HEK293 (cell line): ENCODE results near the gene UCHL1.

Source experiments
- KLF10 ChIP-seq: fragments of 450-650 bp; IDR thresholded peaks from 2 replicates; pipeline ENCODE4 v1.5.1; 2018; ENCODE audit warnings: missing biosample characterization, mild to moderate bottlenecking, missing genetic modification characterization
- KLF17 ChIP-seq: fragments of 450-650 bp; formaldehyde crosslinking; IDR thresholded peaks from 2 replicates; pipeline ENCODE4 v1.5.1; 2016; ENCODE audit warnings: missing biosample characterization, missing genetic modification characterization
- KLF9 ChIP-seq: fragments of 450-650 bp; formaldehyde crosslinking; IDR thresholded peaks from 2 replicates; pipeline ENCODE4 v1.5.1; 2016; ENCODE audit warnings: missing biosample characterization, missing genetic modification characterization, low read depth
- MYNN ChIP-seq: fragments of 450-650 bp; formaldehyde crosslinking; IDR thresholded peaks from 2 replicates; pipeline ENCODE4 v1.5.1; 2016; ENCODE audit warnings: missing biosample characterization, missing genetic modification characterization, borderline replicate concordance
- RBAK ChIP-seq: fragments of 450-650 bp; formaldehyde crosslinking; IDR thresholded peaks from 2 replicates; pipeline ENCODE4 v1.5.1; 2016; ENCODE audit warnings: missing biosample characterization, missing genetic modification characterization
- SCRT2 ChIP-seq: fragments of 450-650 bp; formaldehyde crosslinking; IDR thresholded peaks from 2 replicates; pipeline ENCODE4 v1.5.1; 2016; ENCODE audit warnings: missing biosample characterization, missing genetic modification characterization
- SP7 ChIP-seq: fragments of 450-650 bp; formaldehyde crosslinking; IDR thresholded peaks from 2 replicates; pipeline ENCODE4 v1.5.1; 2016; ENCODE audit warnings: missing biosample characterization, missing genetic modification characterization
- ZBTB11 ChIP-seq: fragments of 450-650 bp; formaldehyde crosslinking; conservative IDR thresholded peaks from 2 replicates; pipeline ENCODE4 v1.5.1; 2016; ENCODE audit warnings: low read depth, missing biosample characterization, missing genetic modification characterization
- ZBTB48 ChIP-seq: fragments of 450-650 bp; formaldehyde crosslinking; IDR thresholded peaks from 2 replicates; pipeline ENCODE4 v1.5.1; 2016; ENCODE audit warnings: missing biosample characterization, missing genetic modification characterization
- ZBTB8A ChIP-seq: fragments of 450-650 bp; formaldehyde crosslinking; IDR thresholded peaks from 2 replicates; pipeline ENCODE4 v1.5.1; 2016; ENCODE audit warnings: missing biosample characterization, missing genetic modification characterization
- ZEB2 ChIP-seq: fragments of 450-650 bp; formaldehyde crosslinking; IDR thresholded peaks from 2 replicates; pipeline ENCODE4 v1.5.1; 2016; ENCODE audit warnings: missing biosample characterization, missing genetic modification characterization
- ZFP3 ChIP-seq: fragments of 450-650 bp; formaldehyde crosslinking; IDR thresholded peaks from 2 replicates; pipeline ENCODE4 v1.5.1; 2016; ENCODE audit warnings: low read depth, missing biosample characterization, missing genetic modification characterization
- ZNF138 ChIP-seq: fragments of 450-650 bp; formaldehyde crosslinking; IDR thresholded peaks from 2 replicates; pipeline ENCODE4 v1.5.1; 2016; ENCODE audit warnings: missing biosample characterization, missing genetic modification characterization, borderline replicate concordance
- ZNF2 ChIP-seq: fragments of 450-650 bp; formaldehyde crosslinking; IDR thresholded peaks from 2 replicates; pipeline ENCODE4 v1.5.1; 2016; ENCODE audit warnings: missing biosample characterization, missing genetic modification characterization
- ZNF24 ChIP-seq: fragments of 450-650 bp; formaldehyde crosslinking; IDR thresholded peaks from 2 replicates; pipeline ENCODE4 v1.5.1; 2016; ENCODE audit warnings: missing biosample characterization, missing genetic modification characterization
- ZNF302 ChIP-seq: fragments of 450-650 bp; formaldehyde crosslinking; IDR thresholded peaks from 2 replicates; pipeline ENCODE4 v1.5.1; 2016; ENCODE audit warnings: missing biosample characterization, missing genetic modification characterization, low read depth
- ZNF341 ChIP-seq: fragments of 450-650 bp; formaldehyde crosslinking; IDR thresholded peaks from 2 replicates; pipeline ENCODE4; 2016; ENCODE audit warnings: low read depth, missing biosample characterization, missing genetic modification characterization
- ZNF394 ChIP-seq: fragments of 450-650 bp; formaldehyde crosslinking; IDR thresholded peaks from 2 replicates; pipeline ENCODE4 v1.5.1; 2016; ENCODE audit warnings: missing biosample characterization, missing genetic modification characterization, mild to moderate bottlenecking, moderate library complexity, borderline replicate concordance
- ZNF449 ChIP-seq: fragments of 450-650 bp; formaldehyde crosslinking; IDR thresholded peaks from 2 replicates; pipeline ENCODE4 v1.5.1; 2017; ENCODE audit warnings: missing biosample characterization, mild to moderate bottlenecking, missing genetic modification characterization, moderate library complexity
- ZNF488 ChIP-seq: fragments of 450-650 bp; formaldehyde crosslinking; IDR thresholded peaks from 2 replicates; pipeline ENCODE4 v1.5.1; 2016; ENCODE audit warnings: missing biosample characterization, missing genetic modification characterization
- ZNF561 ChIP-seq: fragments of 450-650 bp; IDR thresholded peaks from 2 replicates; pipeline ENCODE4 v1.5.1; 2018; ENCODE audit warnings: missing biosample characterization, missing genetic modification characterization, borderline replicate concordance
- ZNF571 ChIP-seq: fragments of 450-650 bp; formaldehyde crosslinking; IDR thresholded peaks from 2 replicates; pipeline ENCODE4 v1.5.0; 2017; ENCODE audit warnings: missing biosample characterization, missing genetic modification characterization
- ZNF660 ChIP-seq: fragments of 450-650 bp; IDR thresholded peaks from 2 replicates; pipeline ENCODE4 v1.5.1; 2018; ENCODE audit warnings: missing biosample characterization, mild to moderate bottlenecking, missing genetic modification characterization
- ZNF692 ChIP-seq: fragments of 450-650 bp; formaldehyde crosslinking; IDR thresholded peaks from 2 replicates; pipeline ENCODE4 v1.5.1; 2016; ENCODE audit warnings: missing biosample characterization, missing genetic modification characterization
- TF ChIP-seq, protein P1 (sequence below): fragments of 450-650 bp; formaldehyde crosslinking; IDR thresholded peaks from 2 replicates; pipeline ENCODE4 v1.5.1; 2016; ENCODE audit warnings: missing biosample characterization, missing genetic modification characterization
- TF ChIP-seq, protein P2 (sequence below): fragments of 450-650 bp; formaldehyde crosslinking; IDR thresholded peaks from 2 replicates; pipeline ENCODE4 v1.5.1; 2016; ENCODE audit warnings: missing biosample characterization, missing genetic modification characterization, low read depth

The UCHL1 gene

DNA sequence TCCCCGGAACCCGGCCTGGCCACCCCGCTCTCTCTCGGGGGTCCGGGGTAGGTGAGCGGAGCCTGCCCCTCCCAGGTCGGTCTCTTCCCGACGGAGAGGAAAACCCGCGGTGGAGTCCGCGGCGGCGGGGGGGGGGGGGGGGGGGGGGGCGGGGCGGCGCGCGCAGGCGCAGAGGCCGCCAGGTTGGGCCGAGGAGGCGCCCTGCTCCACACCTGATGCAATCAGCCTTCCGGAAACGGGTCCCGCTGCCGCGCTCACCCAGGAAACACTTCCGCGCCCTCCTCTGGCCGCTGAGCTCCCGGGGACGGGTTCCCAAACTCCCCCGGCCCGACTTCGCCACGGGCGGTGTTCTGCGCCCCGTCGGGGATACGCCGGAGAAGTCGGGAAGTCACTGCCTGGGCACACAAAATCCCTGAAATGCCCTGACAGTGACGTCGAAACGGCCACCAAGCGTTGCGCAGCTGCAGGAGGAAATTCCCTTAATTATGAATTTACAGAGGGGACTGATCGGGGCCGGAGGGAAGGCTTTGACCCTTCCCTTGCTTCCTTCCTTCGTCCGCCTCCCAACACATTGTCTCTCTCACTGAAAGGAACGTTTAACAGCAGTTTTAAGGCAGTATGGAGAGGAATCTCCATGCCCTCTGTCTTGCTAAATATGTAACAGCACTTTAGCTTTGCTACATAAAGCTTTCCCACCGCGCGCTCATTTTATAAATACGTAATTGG is 40.3 kb upstream of the UCHL1 start (continued):
- no peak for TF ChIP-seq MYNN (tag by site-specific recombination)
- TF ChIP-seq, protein P1, sequence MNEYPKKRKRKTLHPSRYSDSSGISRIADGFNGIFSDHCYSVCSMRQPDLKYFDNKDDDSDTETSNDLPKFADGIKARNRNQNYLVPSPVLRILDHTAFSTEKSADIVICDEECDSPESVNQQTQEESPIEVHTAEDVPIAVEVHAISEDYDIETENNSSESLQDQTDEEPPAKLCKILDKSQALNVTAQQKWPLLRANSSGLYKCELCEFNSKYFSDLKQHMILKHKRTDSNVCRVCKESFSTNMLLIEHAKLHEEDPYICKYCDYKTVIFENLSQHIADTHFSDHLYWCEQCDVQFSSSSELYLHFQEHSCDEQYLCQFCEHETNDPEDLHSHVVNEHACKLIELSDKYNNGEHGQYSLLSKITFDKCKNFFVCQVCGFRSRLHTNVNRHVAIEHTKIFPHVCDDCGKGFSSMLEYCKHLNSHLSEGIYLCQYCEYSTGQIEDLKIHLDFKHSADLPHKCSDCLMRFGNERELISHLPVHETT (tag by site-specific recombination), result no peak
- peak; percentile 21; the same call in 1 of the 2 replicates for TF ChIP-seq ZNF394 (tag by site-specific recombination)
- TF ChIP-seq ZNF571, result no peak
- no peak for TF ChIP-seq ZNF302 (tag by site-specific recombination)
- TF ChIP-seq ZNF24 (tag by site-specific recombination), result no peak
- TF ChIP-seq ZNF561 (tag by site-specific recombination), result peak; percentile 94
- TF ChIP-seq, protein P2, sequence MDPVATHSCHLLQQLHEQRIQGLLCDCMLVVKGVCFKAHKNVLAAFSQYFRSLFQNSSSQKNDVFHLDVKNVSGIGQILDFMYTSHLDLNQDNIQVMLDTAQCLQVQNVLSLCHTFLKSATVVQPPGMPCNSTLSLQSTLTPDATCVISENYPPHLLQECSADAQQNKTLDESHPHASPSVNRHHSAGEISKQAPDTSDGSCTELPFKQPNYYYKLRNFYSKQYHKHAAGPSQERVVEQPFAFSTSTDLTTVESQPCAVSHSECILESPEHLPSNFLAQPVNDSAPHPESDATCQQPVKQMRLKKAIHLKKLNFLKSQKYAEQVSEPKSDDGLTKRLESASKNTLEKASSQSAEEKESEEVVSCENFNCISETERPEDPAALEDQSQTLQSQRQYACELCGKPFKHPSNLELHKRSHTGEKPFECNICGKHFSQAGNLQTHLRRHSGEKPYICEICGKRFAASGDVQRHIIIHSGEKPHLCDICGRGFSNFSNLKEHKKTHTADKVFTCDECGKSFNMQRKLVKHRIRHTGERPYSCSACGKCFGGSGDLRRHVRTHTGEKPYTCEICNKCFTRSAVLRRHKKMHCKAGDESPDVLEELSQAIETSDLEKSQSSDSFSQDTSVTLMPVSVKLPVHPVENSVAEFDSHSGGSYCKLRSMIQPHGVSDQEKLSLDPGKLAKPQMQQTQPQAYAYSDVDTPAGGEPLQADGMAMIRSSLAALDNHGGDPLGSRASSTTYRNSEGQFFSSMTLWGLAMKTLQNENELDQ (tag by site-specific recombination), result no peak
- no peak for TF ChIP-seq ZNF488 (tag by site-specific recombination)
- TF ChIP-seq SCRT2 (tag by site-specific recombination), result 0 out of 2 replicates have a peak, but pooled peaks have one; percentile 22
- TF ChIP-seq ZNF660 (tag by site-specific recombination), result peak; percentile 47; the same call in 1 of the 2 replicates
- no peak for TF ChIP-seq ZNF449 (tag by site-specific recombination)
- TF ChIP-seq ZNF138 (tag by site-specific recombination), result no peak
- peak; percentile 58 for TF ChIP-seq SP7 (tag by site-specific recombination)
- TF ChIP-seq ZNF692 (tag by site-specific recombination), result peak; percentile 43; the same call in 1 of the 2 replicates
- TF ChIP-seq ZBTB11 (tag by site-specific recombination), result peak; percentile 97
- TF ChIP-seq ZFP3, result no peak
- TF ChIP-seq ZBTB8A (tag by site-specific recombination), result peak; percentile 97
- TF ChIP-seq KLF10 (tag by site-specific recombination), result no peak
- peak; percentile 68 for TF ChIP-seq ZBTB48 (tag by site-specific recombination)
- TF ChIP-seq ZNF2 (tag by site-specific recombination), result peak; percentile 77
- TF ChIP-seq RBAK, result no peak
- peak; percentile 72; the same call in 1 of the 2 replicates for TF ChIP-seq ZEB2
- peak; percentile 68 for TF ChIP-seq ZNF341 (tag by site-specific recombination)
- TF ChIP-seq KLF9 (tag by site-specific recombination), result no peak
- TF ChIP-seq KLF17 (tag by site-specific recombination), result peak; percentile 40; the same call in 1 of the 2 replicates
